Fibroblast of villous mesenchyme (primary cell): Measurements from ENCODE around the gene IGFBP3. TPM values are rescaled to one million over a fixed set of nuclear protein-coding genes. Genes with fewer than 3 reads are reported as not detected.

Source experiments
- DNase-seq: peaks from one replicate; pipeline ENCODE4 v3.0.0-alpha.2; 2010; ENCODE audit warnings: low read depth
- H3K4me3 ChIP-seq: 2 replicates; pipeline ENCODE4 v1.5.1; 2011; ENCODE audit warnings: low read depth, mild to moderate bottlenecking, low read length
- CTCF ChIP-seq: IDR thresholded peaks from 2 replicates; pipeline ENCODE4 v1.5.1; 2012; ENCODE audit warnings: low read depth, mild to moderate bottlenecking, low read length; ENCODE audit not compliant: insufficient read depth
- total RNA-seq: library from RNA; depleted of rRNA; stranded (reverse); fragments of >200 nt; gene quantifications from 2 replicates; pipeline ENCODE4 v1.2.3, GENCODE V29; 2012

IGFBP3 gene
- total RNA-seq, 1 donor: 88.5 TPM

- DNase-seq: no peak
- H3K4me3 ChIP-seq: no peak overlapping the region
- no peak for TF ChIP-seq CTCF
Observed at GRCh38 chr7:45893996-45894664, 26.9 kb downstream of the IGFBP3 start.

DNA sequence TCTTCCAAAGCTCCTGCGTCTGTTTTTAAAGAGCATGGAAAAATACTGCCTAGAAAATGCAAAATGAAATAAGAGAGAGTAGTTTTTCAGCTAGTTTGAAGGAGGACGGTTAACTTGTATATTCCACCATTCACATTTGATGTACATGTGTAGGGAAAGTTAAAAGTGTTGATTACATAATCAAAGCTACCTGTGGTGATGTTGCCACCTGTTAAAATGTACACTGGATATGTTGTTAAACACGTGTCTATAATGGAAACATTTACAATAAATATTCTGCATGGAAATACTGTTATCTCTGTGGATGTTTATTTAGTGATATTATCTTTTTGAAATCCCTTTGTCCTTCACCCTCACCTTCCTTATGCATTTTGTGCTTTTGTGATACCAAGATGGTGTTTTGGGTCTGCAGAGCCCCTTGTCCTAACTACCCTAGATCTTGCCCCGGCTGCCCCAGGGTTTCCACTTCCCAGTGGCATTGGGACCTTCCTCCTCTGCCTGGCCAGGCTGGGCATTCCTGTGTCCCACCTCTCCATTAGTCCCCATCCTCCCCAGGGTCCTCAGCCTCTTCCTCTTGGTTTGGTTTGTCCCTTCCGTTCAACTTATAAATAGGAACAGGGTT, 27.6 kb downstream of the IGFBP3 start:
- DNase-seq: no peak
- no peak overlapping the region for H3K4me3 ChIP-seq
- no peak for TF ChIP-seq CTCF

GRCh38 chr7:45892407-45893035, 28.6 kb downstream of the IGFBP3 start:
- H3K4me3 ChIP-seq: no peak overlapping the region
- no peak for DNase-seq
- no peak for TF ChIP-seq CTCF

GRCh38 chr7:45891462-45892402, 29.3 kb downstream of the IGFBP3 start:
- H3K4me3 ChIP-seq: no peak overlapping the region
- no peak for DNase-seq
- TF ChIP-seq CTCF: no peak

GRCh38 chr7:45890902-45891461, 30.1 kb downstream of the IGFBP3 start:
- peak; percentile 64 for DNase-seq
- TF ChIP-seq CTCF: peak; percentile 64
- H3K4me3 ChIP-seq: no peak overlapping the region
